ENCODE data around the gene DTWD1.

DTWD1 gene

DNA sequence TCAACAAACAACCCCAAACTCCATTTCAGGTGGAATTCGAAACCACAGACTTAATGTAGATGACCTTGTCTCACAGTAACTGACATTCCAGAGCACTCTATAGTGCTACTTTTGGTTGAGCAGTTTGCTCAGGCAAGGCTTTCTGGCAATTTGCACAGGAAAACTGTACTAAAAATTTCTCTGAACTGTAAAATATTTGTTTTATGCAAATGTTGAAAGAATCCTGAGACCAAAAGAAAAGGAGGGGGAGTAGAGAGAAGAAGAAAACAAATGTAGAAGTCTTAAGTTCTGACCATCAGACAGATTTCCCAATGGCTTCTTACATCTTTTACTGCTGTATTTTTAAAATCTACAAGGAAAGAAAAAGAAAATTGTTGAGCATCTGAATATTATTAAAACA is 53.5 kb downstream of the DTWD1 start:
- DNase-seq, result no peak
- Histone ChIP-seq H3K4me3 (ENCODE audit: low read depth, low read length) (no peak overlapping the region), H3K4me1 (no peaks in the 10 kb centered on the region), H3K9me3 (no peaks in the 10 kb centered on the region), H3K36me3 (no peaks in the 10 kb centered on the region), H3K27me3 (no peaks in the 10 kb centered on the region)
- TF ChIP-seq CTCF (IDR thresholded peaks at IDR 0.05; ENCODE audit: low read depth, low read length), result no peak

DNA sequence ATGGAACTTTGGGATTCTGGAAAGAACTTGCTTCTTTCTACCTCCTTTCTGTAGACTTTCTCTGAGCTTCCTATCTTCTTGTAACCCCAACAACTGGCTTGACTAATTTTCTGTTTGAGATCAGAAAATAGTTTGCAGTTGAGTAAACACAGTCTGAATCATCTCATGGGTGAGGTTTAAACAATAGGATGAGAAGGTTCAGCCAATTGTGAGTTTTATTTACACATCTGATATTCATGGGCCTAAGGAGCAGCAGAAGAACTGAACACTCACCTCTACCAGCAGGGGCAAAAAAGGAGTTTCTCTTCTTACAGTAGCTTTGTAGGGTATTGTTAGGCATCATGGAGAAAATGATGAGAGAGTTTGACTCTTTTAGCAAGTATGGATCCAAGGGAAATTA is 54.2 kb downstream of the DTWD1 start:
- Histone ChIP-seq H3K4me1 (no peaks in the 10 kb centered on the region), H3K27me3 (no peaks in the 10 kb centered on the region), H3K36me3 (no peaks in the 10 kb centered on the region), H3K9me3 (no peaks in the 10 kb centered on the region), H3K4me3 (ENCODE audit: low read depth, low read length) (no peak overlapping the region)
- TF ChIP-seq CTCF (IDR thresholded peaks at IDR 0.05; ENCODE audit: low read depth, low read length), result no peak
- no peak for DNase-seq

DNA sequence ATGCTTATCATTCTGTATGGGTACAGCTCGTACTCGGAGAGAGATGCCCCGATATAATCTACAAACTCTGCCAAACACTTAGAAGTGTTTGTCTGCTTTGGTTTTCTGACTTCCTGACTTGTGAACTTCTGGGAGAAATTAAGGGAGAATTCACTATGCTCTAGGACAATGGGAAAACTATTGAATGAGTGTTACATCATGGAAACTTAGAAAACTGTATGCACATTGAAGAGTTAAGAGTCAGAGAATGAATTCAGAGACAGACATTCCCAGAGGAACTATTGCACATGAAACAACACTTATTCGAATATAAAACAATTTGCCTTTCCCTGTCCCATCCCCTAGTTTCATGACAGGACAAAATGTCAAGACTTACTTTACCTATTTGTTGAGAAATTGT is 57.8 kb downstream of the DTWD1 start:
- no peak for TF ChIP-seq CTCF (IDR thresholded peaks at IDR 0.05; ENCODE audit: low read depth, low read length)
- no peaks in the 10 kb centered on the region for H3K9me3 ChIP-seq
- no peak for DNase-seq
- H3K36me3 ChIP-seq, result no peaks in the 10 kb centered on the region
- H3K4me3 ChIP-seq (ENCODE audit: low read depth, low read length), result no peak overlapping the region
- H3K27me3 ChIP-seq, result no peaks in the 10 kb centered on the region
- H3K4me1 ChIP-seq, result no peaks in the 10 kb centered on the region

DNA sequence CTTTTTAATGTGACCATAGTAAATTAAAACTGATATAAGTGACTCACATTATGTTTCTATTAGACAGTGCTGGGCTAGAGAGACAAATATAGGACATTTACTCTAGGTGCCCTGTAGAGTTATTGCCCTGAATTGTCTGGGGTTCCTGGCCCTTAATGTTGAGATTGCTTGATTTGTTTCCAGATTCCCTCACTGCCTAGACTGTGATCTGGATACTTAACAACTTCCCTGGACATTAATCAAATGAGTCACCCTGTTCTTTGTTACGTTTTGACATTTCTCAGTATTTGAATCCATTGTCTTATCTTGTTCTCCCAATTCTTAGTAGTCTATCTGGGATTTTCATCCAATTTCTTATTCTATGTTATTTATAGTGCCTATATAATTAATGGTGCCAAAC is 65.8 kb downstream of the DTWD1 start:
- Histone ChIP-seq H3K9me3 (no peaks in the 10 kb centered on the region), H3K36me3 (no peaks in the 10 kb centered on the region), H3K4me3 (ENCODE audit: low read depth, low read length) (no peak overlapping the region), H3K27me3 (no peaks in the 10 kb centered on the region), H3K4me1 (no peaks in the 10 kb centered on the region)
- no peak for TF ChIP-seq CTCF (IDR thresholded peaks at IDR 0.05; ENCODE audit: low read depth, low read length)
- no peak for DNase-seq

GRCh38 chr15:49688135-49688790 is 67.4 kb downstream of the DTWD1 start:
- DNase-seq, result no peak
- Histone ChIP-seq H3K4me3 (ENCODE audit: low read depth, low read length) (no peak overlapping the region), H3K27me3 (no peaks in the 10 kb centered on the region), H3K9me3 (no peaks in the 10 kb centered on the region), H3K4me1 (no peaks in the 10 kb centered on the region), H3K36me3 (no peaks in the 10 kb centered on the region)
- no peak for TF ChIP-seq CTCF (IDR thresholded peaks at IDR 0.05; ENCODE audit: low read depth, low read length)

DNA sequence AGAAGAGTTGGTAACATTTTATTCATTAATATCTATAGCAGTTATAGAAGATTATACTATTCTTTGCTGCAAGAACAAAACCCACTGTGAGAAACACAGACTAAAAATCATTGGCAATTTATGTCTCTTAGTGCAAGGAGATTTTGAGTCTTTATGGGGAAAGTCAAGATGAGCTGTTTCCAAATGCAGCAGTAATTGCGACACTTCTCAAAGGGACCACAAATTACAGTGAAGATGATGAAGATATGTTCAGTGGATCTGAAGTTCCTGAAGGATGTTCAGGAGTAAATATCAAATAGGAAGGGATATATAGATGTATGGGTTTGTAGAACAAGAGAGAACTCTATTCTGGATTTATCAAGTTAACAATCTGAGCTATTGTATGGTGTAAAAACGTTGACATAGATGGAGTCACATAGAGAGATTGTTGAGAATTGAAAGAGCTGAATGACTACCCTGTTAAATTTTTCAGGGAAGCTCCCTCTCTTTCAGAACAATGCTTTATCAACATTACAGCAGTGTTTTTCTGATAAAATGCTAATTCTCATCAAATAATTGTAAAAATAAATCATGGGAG is 71.8 kb downstream of the DTWD1 start:
- Histone ChIP-seq H3K27me3 (no peaks in the 10 kb centered on the region), H3K4me1 (no peaks in the 10 kb centered on the region), H3K36me3 (no peaks in the 10 kb centered on the region), H3K9me3 (no peaks in the 10 kb centered on the region), H3K4me3 (ENCODE audit: low read depth, low read length) (no peak overlapping the region)
- TF ChIP-seq CTCF (IDR thresholded peaks at IDR 0.05; ENCODE audit: low read depth, low read length), result no peak
- DNase-seq, result no peak

All from BE2C (cell line).